ENCODE measurements around the gene UTP20.
"Not testable (repeated sequence)": the region's sequence is repeated elsewhere in the genome, so short reads cannot be mapped to it uniquely, and the experiment has no call there.

UTP20 gene

GRCh38 chr12:101422066-101422465 lies 142.2 kb downstream of the UTP20 start:
- H3K4me3 ChIP-seq (ENCODE audit: insufficient read depth in 1 of 2, low read depth in 1 of 2, low read length in 2 of 2); H3K4me1 ChIP-seq (ENCODE audit: control insufficient read depth, insufficient read depth, low read depth, low read length); H3K9me3 ChIP-seq (ENCODE audit: control insufficient read depth, low read length); H2BK12ac ChIP-seq (ENCODE audit: low read length in 2 of 2); H3K27me3 ChIP-seq (ENCODE audit: control insufficient read depth in 1 of 2, insufficient read depth in 1 of 2, low read length in 2 of 2); H3K14ac ChIP-seq (ENCODE audit: low read length in 2 of 2); H2AK5ac ChIP-seq (ENCODE audit: low read length, severe bottlenecking); H3K9ac ChIP-seq (ENCODE audit: low read length); H3K23ac ChIP-seq (ENCODE audit: low read length in 2 of 2); H3K79me1 ChIP-seq (replicated peaks; ENCODE audit: low read length, poor library complexity, severe bottlenecking); DNase-seq; H2AFZ ChIP-seq (ENCODE audit: low read depth, low read length); H3K4ac ChIP-seq (ENCODE audit: low read depth in 1 of 2, low read length in 2 of 2); H3K27ac ChIP-seq (ENCODE audit: low read length, poor library complexity, severe bottlenecking); H2BK5ac ChIP-seq (ENCODE audit: low read depth, low read length, poor library complexity, severe bottlenecking); H3K4me2 ChIP-seq (ENCODE audit: low read length, poor library complexity, severe bottlenecking); H3K36me3 ChIP-seq (ENCODE audit: control insufficient read depth in 1 of 2, insufficient read depth in 2 of 2, low read depth in 1 of 2, low read length in 2 of 2); H2BK120ac ChIP-seq (ENCODE audit: low read depth, low read length); H4K91ac ChIP-seq (ENCODE audit: low read length); H3K18ac ChIP-seq (ENCODE audit: low read depth in 1 of 2, low read length in 2 of 2); H2BK15ac ChIP-seq (ENCODE audit: low read depth, poor library complexity, severe bottlenecking); H4K8ac ChIP-seq (ENCODE audit: low read length): not testable (repeated sequence)
- 95% methylated on average over 2 of the region's 4 CpGs for WGBS

- H2AK5ac ChIP-seq (ENCODE audit: low read length, severe bottlenecking), result no peak overlapping the region
- H3K4me2 ChIP-seq (ENCODE audit: low read length, poor library complexity, severe bottlenecking), result no peak overlapping the region
- H3K4me1 ChIP-seq (ENCODE audit: control insufficient read depth, insufficient read depth, low read depth, low read length), result no peaks in the 10 kb centered on the region
- no peaks in the 10 kb centered on the region for H3K79me1 ChIP-seq (replicated peaks; ENCODE audit: low read length, poor library complexity, severe bottlenecking)
- no peak overlapping the region for H4K91ac ChIP-seq (ENCODE audit: low read length)
- no peak overlapping the region for H2BK5ac ChIP-seq (ENCODE audit: low read depth, low read length, poor library complexity, severe bottlenecking)
- no peak overlapping the region for H2BK120ac ChIP-seq (ENCODE audit: low read depth, low read length)
- no peak overlapping the region for H2BK12ac ChIP-seq (ENCODE audit: low read length in 2 of 2)
- H2BK15ac ChIP-seq (ENCODE audit: low read depth, poor library complexity, severe bottlenecking), result no peak overlapping the region
- H3K9ac ChIP-seq (ENCODE audit: low read length), result no peak overlapping the region
- H3K27me3 ChIP-seq (ENCODE audit: control insufficient read depth in 1 of 2, insufficient read depth in 1 of 2, low read length in 2 of 2), result no peaks in the 10 kb centered on the region
- H4K8ac ChIP-seq (ENCODE audit: low read length), result no peak overlapping the region
- no peak for DNase-seq
- H3K18ac ChIP-seq (ENCODE audit: low read depth in 1 of 2, low read length in 2 of 2), result no peak overlapping the region
- no peak overlapping the region for H2AFZ ChIP-seq (ENCODE audit: low read depth, low read length)
- H3K27ac ChIP-seq (ENCODE audit: low read length, poor library complexity, severe bottlenecking), result no peak overlapping the region
- no peak overlapping the region for H3K4me3 ChIP-seq (ENCODE audit: insufficient read depth in 1 of 2, low read depth in 1 of 2, low read length in 2 of 2)
- WGBS, result 92% methylated on average over 1 of the region's 2 CpGs
- no peak overlapping the region for H3K4ac ChIP-seq (ENCODE audit: low read depth in 1 of 2, low read length in 2 of 2)
- no peak overlapping the region for H3K14ac ChIP-seq (ENCODE audit: low read length in 2 of 2)
- no peak overlapping the region for H3K23ac ChIP-seq (ENCODE audit: low read length in 2 of 2)
- no peaks in the 10 kb centered on the region for H3K9me3 ChIP-seq (ENCODE audit: control insufficient read depth, low read length)
- H3K36me3 ChIP-seq (ENCODE audit: control insufficient read depth in 1 of 2, insufficient read depth in 2 of 2, low read depth in 1 of 2, low read length in 2 of 2), result no peaks in the 10 kb centered on the region
Observed at GRCh38 chr12:101424620-101425019, 144.7 kb downstream of the UTP20 start.

GRCh38 chr12:101430456-101430855 lies 150.6 kb downstream of the UTP20 start:
- H3K14ac ChIP-seq (ENCODE audit: low read length in 2 of 2), result no peak overlapping the region
- no peaks in the 10 kb centered on the region for H3K36me3 ChIP-seq (ENCODE audit: control insufficient read depth in 1 of 2, insufficient read depth in 2 of 2, low read depth in 1 of 2, low read length in 2 of 2)
- H2BK15ac ChIP-seq (ENCODE audit: low read depth, poor library complexity, severe bottlenecking), result no peak overlapping the region
- H3K9ac ChIP-seq (ENCODE audit: low read length), result no peak overlapping the region
- H3K4me3 ChIP-seq (ENCODE audit: insufficient read depth in 1 of 2, low read depth in 1 of 2, low read length in 2 of 2), result no peak overlapping the region
- H3K4ac ChIP-seq (ENCODE audit: low read depth in 1 of 2, low read length in 2 of 2), result no peak overlapping the region
- H2BK12ac ChIP-seq (ENCODE audit: low read length in 2 of 2), result no peak overlapping the region
- no peak overlapping the region for H3K23ac ChIP-seq (ENCODE audit: low read length in 2 of 2)
- no peak overlapping the region for H2AK5ac ChIP-seq (ENCODE audit: low read length, severe bottlenecking)
- H3K4me1 ChIP-seq (ENCODE audit: control insufficient read depth, insufficient read depth, low read depth, low read length), result no peaks in the 10 kb centered on the region
- no peaks in the 10 kb centered on the region for H3K9me3 ChIP-seq (ENCODE audit: control insufficient read depth, low read length)
- H2AFZ ChIP-seq (ENCODE audit: low read depth, low read length), result no peak overlapping the region
- no peaks in the 10 kb centered on the region for H3K79me1 ChIP-seq (replicated peaks; ENCODE audit: low read length, poor library complexity, severe bottlenecking)
- no peak overlapping the region for H3K27ac ChIP-seq (ENCODE audit: low read length, poor library complexity, severe bottlenecking)
- no peak overlapping the region for H2BK120ac ChIP-seq (ENCODE audit: low read depth, low read length)
- WGBS, result no CpG with 5 or more reads among the region's 2 CpGs
- DNase-seq, result no peak
- no peak overlapping the region for H4K91ac ChIP-seq (ENCODE audit: low read length)
- no peak overlapping the region for H3K18ac ChIP-seq (ENCODE audit: low read depth in 1 of 2, low read length in 2 of 2)
- no peak overlapping the region for H4K8ac ChIP-seq (ENCODE audit: low read length)
- H3K4me2 ChIP-seq (ENCODE audit: low read length, poor library complexity, severe bottlenecking), result no peak overlapping the region
- no peaks in the 10 kb centered on the region for H3K27me3 ChIP-seq (ENCODE audit: control insufficient read depth in 1 of 2, insufficient read depth in 1 of 2, low read length in 2 of 2)
- H2BK5ac ChIP-seq (ENCODE audit: low read depth, low read length, poor library complexity, severe bottlenecking), result no peak overlapping the region

- H2AFZ ChIP-seq (ENCODE audit: low read depth, low read length), result no peak overlapping the region
- no peak overlapping the region for H2BK12ac ChIP-seq (ENCODE audit: low read length in 2 of 2)
- no peaks in the 10 kb centered on the region for H3K4me1 ChIP-seq (ENCODE audit: control insufficient read depth, insufficient read depth, low read depth, low read length)
- H3K14ac ChIP-seq (ENCODE audit: low read length in 2 of 2), result no peak overlapping the region
- no peak overlapping the region for H3K4ac ChIP-seq (ENCODE audit: low read depth in 1 of 2, low read length in 2 of 2)
- no peak overlapping the region for H2BK15ac ChIP-seq (ENCODE audit: low read depth, poor library complexity, severe bottlenecking)
- DNase-seq, result no peak
- H4K91ac ChIP-seq (ENCODE audit: low read length), result no peak overlapping the region
- H3K23ac ChIP-seq (ENCODE audit: low read length in 2 of 2), result no peak overlapping the region
- H3K27me3 ChIP-seq (ENCODE audit: control insufficient read depth in 1 of 2, insufficient read depth in 1 of 2, low read length in 2 of 2), result no peaks in the 10 kb centered on the region
- no peaks in the 10 kb centered on the region for H3K36me3 ChIP-seq (ENCODE audit: control insufficient read depth in 1 of 2, insufficient read depth in 2 of 2, low read depth in 1 of 2, low read length in 2 of 2)
- no peak overlapping the region for H2AK5ac ChIP-seq (ENCODE audit: low read length, severe bottlenecking)
- H3K4me3 ChIP-seq (ENCODE audit: insufficient read depth in 1 of 2, low read depth in 1 of 2, low read length in 2 of 2), result no peak overlapping the region
- H3K9me3 ChIP-seq (ENCODE audit: control insufficient read depth, low read length), result no peaks in the 10 kb centered on the region
- no peak overlapping the region for H3K9ac ChIP-seq (ENCODE audit: low read length)
- no peak overlapping the region for H3K18ac ChIP-seq (ENCODE audit: low read depth in 1 of 2, low read length in 2 of 2)
- H2BK5ac ChIP-seq (ENCODE audit: low read depth, low read length, poor library complexity, severe bottlenecking), result no peak overlapping the region
- no peak overlapping the region for H2BK120ac ChIP-seq (ENCODE audit: low read depth, low read length)
- no peak overlapping the region for H4K8ac ChIP-seq (ENCODE audit: low read length)
- H3K79me1 ChIP-seq (replicated peaks; ENCODE audit: low read length, poor library complexity, severe bottlenecking), result no peaks in the 10 kb centered on the region
- no peak overlapping the region for H3K4me2 ChIP-seq (ENCODE audit: low read length, poor library complexity, severe bottlenecking)
- H3K27ac ChIP-seq (ENCODE audit: low read length, poor library complexity, severe bottlenecking), result no peak overlapping the region
Observed at GRCh38 chr12:101436136-101436535, 156.2 kb downstream of the UTP20 start.

Data from mesenchymal stem cell (in vitro differentiated cells and primary cell).